HG02759 (cell line): ENCODE results near the gene WDFY2.
A peak's percentile ranks its signal among the peaks of the same experiment; 100 is the strongest.

Experiments
- ATAC-seq: cut with Tn5 transposase; IDR thresholded peaks from one replicate; pipeline ENCODE4 v1.9.1; 2021; ENCODE audit warnings: mild to moderate bottlenecking, moderate library complexity; ENCODE audit not compliant: unreplicated experiment

Gene WDFY2

DNA sequence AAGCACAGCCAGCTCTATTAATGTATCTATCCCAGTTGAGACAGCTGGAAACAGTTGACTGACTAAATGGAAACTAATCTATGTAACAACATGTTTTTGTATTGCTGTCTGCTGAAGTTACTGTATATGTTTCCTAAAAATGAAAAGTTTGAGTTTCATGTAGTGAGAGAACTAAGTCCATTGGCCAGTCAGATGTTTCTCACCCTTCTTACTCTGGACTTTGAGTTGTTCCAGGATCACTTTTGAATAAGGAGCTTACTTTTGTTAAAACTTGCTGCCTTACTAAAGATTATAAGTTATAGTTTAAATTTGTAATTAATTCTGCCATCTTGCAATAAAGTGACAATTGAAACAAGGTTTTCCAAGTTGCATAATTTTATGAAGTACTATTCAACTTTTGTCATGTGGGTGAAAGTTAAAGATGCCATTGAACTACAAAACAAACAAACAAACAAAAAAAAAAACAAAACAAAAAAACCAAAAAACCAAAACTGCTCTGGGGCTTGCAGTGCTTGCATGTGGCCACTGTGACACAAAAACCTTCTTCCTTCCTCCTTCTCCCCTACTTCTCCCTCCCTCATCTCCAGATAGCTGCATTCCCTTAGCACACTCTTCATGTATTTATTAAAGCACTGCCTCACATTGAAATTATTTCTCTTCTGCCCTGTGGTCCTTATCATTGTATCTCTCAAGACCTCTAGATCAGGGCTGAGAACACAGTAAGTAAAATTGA, 15.3 kb downstream of the WDFY2 start:
- no peak for ATAC-seq

DNA sequence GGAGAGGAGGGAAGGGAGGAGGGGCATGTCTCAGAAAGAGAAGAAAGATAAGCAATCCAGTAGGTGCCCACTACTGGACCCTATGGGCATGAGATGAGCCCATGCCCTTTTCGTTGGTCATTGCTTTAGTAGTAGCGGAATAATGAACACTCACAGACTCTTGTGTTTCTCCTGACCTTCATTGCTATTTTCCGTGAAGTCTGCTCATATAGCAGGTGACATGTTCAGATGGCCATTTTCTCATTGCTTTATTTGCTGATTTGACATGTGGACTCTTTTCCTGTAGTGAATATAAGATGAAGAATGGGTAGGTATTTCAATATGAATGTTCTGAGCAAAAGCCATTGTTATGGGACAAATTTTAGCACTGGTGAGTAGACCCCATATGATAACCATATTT, 16.4 kb downstream of the WDFY2 start:
- no peak for ATAC-seq

DNA sequence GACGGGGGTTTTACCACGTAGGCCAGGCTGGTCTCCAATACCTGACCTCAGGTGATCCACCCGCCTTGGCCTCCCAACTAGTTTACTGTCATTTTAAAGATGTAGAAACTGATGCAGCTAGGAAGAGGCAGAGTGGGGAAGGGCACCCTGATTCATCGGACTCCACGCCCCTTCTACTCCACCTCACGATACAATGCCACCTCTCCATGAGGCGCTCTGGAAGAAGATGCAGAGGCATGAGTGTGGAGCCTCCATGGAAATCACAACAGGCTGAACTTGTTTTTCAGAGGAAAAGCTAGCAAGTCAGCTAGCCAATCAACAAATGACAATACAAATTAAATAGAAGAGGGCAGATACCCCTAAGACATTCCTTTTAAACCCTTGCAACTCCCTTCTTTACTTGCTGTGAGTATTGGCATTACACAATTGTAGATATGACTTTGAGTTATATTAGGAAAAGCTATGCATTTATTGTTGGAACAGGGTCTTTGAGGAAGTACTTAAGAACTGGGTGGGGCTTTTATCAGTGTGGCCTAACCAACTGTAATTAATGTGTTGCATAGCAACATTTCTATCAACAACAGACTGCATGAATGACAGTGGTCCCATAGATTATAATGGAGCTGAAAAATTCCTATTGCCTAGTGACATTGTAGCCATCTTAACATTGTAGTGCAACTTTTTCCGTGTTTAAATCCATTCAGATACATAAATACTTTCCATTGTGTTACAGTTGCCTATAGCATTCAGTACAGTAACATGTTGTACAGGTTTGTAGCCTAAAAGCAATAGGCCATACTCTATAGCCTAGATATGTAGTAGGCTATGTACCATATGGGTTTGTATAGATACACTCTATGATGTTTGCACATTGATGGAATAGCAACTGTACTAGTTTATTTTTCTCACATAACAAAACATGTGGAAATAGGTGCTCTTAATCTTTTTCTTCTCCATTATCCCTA, 17.6 kb downstream of the WDFY2 start:
- no peak for ATAC-seq

DNA sequence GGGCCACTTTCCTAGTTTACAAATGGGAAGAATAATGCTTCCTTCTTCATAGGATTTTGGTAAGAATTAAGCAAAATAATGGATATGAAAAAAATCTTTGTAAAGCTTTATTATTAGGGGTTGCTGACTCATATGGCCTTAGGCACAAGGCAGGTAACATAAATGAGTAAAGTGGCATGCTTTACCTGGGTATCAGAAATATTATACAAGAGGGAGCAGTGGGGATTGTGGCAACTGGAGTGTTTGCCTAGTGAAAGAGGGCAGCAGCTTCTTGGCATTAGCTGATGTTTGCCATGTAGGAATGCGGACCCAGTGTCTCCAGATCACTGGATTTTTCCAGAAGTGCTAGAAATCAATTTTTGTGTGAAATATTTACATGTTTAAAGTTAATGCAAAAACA, 19.5 kb downstream of the WDFY2 start:
- no peak for ATAC-seq

GRCh38 chr13:51605698-51606097, 21.4 kb downstream of the WDFY2 start:
- no peak for ATAC-seq

DNA sequence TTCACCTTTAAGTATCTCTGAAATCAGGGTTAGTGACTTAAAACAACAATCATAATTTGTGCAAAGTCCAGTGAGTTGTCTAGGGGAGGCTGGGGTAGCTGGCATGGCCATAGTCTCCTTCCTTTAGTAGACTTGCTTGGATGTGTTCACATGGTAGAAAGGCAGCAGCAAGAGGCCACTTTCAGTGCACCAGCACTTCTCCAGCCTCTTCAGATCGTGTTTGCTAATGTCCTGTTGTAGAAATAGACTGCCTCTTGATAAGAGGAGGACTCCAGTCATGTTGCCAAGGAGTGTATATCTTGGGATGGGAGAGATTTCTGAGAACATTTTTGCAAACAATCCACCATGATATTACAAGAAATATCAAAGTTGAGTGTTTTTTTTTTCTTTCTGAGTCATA, 22.9 kb downstream of the WDFY2 start:
- ATAC-seq = no peak

GRCh38 chr13:51608857-51609406, 24.7 kb downstream of the WDFY2 start:
- no peak for ATAC-seq

DNA sequence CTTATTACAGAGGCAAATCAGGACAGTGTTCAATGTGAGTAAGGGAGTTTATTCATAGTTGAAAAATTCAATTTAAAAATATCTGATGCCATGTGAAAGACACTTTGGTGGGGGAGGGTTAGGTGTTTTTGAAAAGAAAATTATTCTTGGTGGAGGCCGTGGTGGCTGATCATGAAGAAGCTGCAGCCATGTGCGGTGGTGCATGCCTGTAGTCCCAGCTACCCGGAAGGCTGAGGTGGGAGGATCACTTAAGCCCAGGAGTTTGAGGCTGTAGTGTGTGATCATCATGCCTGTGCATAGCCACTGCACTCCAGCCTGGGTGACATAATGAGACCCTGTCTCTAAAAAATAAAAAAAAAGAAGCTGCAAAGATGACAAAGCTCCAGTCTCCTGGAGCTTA, 28.6 kb downstream of the WDFY2 start:
- ATAC-seq = peak; percentile 54

- ATAC-seq = no peak
Observed at GRCh38 chr13:51613535-51613934, 29.3 kb downstream of the WDFY2 start.

DNA sequence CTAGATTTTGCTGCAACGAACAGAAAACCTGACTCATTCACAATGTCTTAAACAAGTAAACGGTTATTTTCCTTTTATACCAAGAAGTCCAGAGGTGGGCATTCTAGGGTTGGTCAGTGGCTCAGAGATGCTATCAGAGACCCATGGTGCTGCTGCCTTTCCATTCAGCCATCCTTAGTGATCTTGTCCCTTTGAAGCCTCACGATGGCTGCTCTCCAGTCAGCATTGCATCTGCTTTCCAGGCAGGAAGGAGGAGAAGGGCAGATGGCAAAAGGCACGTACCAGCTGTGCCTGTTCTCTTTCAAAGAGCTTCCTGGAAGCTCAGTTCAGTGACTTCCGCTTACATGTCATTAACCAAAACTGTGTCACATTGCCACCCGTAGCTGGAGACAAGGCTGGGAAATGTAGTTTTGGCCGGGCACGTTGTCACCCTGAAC, 30.1 kb downstream of the WDFY2 start:
- ATAC-seq = peak; percentile 77

DNA sequence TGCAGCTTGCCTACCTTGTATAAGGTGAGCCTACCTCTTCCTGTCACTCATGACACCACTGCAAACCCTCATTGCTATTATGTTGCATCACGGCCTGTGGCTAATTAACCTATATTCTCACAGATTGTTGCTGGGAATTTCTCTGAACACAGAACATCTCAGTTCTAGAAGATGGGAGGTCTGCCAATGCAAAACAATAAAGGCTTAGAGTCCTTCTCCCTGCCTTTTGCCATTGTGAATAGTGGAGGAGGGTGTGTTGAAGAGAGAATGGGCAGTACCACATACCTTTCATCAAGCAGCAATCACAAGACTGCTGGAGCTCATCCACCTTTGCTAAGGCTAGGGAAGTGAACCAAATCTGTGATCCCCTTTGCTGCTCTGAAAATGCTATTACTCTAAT, 34.4 kb downstream of the WDFY2 start:
- no peak for ATAC-seq

GRCh38 chr13:51619614-51620013, 35.4 kb downstream of the WDFY2 start:
- ATAC-seq = no peak

GRCh38 chr13:51620165-51620983, 36.1 kb downstream of the WDFY2 start:
- no peak for ATAC-seq

GRCh38 chr13:51621602-51622001, 37.3 kb downstream of the WDFY2 start:
- no peak for ATAC-seq

DNA sequence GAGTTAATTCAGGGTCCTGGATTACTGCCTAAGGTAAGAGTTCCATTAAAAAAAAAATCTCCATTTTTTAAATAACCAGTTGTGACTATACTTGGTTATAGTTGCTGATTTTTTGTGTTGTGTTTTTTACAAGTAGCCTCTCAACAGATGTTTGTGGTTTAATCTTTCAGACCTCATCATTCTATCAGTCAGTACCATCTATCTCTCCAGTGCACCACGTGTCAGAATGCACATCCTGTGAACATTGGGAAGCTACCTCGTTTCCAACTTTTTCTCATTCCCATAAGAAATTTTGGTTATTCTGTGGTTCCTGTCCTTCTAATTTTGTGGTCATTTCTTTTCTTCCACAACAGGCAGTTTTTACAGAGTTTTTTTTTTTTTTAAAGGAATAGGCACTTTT, 39.2 kb downstream of the WDFY2 start:
- no peak for ATAC-seq

DNA sequence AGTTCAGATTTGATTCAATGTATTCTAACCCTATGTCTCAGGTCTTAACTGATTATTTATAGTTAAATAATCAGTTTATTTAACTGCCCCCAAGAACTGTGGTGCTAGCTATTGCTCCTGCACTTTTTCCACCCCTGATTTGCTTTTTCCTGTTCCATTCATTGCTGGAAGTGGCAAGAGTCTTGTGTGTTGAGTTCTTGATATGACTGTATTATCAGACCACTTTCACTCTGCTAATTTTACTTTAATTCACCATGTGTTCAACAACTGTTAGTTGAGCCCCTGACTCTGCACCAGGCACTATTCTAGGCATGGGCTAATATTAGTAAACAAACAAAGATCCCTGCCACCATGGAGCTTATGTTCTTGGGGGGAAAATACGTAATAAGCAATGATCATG, 39.9 kb downstream of the WDFY2 start:
- no peak for ATAC-seq

- ATAC-seq = no peak
Observed at GRCh38 chr13:51624695-51625345, 40.6 kb downstream of the WDFY2 start.

GRCh38 chr13:51625555-51626345, 41.5 kb downstream of the WDFY2 start:
- ATAC-seq = no peak

DNA sequence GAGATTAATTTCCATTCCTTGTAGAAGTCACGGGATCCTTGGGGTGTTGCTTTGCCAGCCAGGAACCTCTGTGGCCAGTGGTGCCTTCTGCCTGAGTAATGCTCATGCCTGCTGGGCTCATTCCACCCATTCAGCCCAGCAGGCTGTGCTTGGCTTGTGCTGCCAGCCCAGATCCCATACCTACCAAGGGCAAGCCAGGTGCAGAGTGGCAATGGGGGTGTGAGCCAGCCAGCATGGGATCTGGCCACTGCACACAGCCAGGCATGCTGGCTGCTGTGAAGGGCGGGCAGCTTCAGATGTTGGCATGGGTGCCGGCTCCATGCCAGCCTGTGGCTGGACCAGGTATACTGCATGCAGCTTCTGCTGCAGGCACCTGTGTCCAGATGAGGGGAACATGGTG, 42.5 kb downstream of the WDFY2 start:
- no peak for ATAC-seq
